ENCODE measurements around the gene TRIM56.
"Not testable (repeated sequence)": the region's sequence is repeated elsewhere in the genome, so short reads cannot be mapped to it uniquely, and the experiment has no call there.

Gene TRIM56

DNA sequence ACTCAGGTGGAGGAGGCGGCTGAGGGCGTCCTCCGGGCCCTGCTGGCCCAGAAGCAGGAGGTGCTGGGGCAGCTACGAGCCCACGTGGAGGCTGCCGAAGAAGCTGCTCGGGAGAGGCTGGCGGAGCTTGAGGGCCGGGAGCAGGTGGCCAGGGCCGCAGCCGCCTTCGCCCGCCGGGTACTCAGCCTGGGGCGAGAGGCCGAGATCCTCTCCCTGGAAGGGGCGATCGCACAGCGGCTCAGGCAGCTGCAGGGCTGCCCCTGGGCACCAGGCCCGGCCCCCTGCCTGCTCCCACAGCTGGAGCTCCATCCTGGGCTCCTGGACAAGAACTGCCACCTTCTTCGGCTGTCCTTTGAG, 2.8 kb downstream of the TRIM56 start:
- H3K4me3 ChIP-seq, result no peak overlapping the region
- no peak overlapping the region for H3K27ac ChIP-seq

DNA sequence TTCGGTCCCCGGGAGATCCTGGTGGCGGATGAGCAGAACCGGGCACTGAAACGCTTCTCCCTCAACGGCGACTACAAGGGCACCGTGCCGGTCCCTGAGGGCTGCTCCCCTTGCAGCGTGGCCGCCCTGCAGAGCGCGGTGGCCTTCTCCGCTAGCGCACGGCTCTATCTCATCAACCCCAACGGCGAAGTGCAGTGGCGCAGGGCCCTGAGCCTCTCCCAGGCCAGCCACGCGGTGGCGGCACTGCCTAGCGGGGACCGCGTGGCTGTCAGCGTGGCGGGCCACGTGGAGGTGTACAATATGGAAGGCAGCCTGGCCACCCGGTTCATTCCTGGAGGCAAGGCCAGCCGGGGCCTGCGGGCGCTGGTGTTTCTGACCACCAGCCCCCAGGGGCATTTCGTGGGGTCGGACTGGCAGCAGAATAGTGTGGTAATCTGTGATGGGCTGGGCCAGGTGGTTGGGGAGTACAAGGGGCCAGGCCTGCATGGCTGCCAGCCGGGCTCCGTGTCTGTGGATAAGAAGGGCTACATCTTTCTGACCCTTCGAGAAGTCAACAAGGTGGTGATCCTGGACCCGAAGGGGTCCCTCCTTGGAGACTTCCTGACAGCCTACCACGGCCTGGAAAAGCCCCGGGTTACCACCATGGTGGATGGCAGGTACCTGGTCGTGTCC, 3.7 kb downstream of the TRIM56 start:
- Histone ChIP-seq H3K4me3 (no peak overlapping the region), H3K27ac (no peak overlapping the region)

DNA sequence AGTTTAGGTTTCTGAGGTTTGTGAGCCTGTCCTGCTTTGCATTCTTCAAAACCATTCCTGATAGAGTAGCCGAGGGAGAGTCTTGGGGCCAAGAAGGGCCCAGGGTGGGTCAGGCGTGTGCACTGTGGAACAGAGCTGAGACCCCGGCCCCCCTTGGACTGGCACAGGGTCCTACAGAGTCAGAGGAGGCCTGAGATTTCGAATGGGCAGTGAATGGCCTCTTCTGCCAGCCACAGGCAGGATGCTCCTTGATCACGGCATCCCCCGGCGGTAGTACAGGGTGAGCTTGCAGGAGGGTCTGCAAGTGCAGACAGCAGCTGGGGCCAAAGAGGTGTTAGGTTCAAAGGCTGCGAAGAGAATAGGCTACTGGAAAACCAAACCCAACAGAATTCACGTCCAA, 4.6 kb downstream of the TRIM56 start:
- H3K4me3 ChIP-seq, result no peak overlapping the region
- H3K27ac ChIP-seq, result no peak overlapping the region

DNA sequence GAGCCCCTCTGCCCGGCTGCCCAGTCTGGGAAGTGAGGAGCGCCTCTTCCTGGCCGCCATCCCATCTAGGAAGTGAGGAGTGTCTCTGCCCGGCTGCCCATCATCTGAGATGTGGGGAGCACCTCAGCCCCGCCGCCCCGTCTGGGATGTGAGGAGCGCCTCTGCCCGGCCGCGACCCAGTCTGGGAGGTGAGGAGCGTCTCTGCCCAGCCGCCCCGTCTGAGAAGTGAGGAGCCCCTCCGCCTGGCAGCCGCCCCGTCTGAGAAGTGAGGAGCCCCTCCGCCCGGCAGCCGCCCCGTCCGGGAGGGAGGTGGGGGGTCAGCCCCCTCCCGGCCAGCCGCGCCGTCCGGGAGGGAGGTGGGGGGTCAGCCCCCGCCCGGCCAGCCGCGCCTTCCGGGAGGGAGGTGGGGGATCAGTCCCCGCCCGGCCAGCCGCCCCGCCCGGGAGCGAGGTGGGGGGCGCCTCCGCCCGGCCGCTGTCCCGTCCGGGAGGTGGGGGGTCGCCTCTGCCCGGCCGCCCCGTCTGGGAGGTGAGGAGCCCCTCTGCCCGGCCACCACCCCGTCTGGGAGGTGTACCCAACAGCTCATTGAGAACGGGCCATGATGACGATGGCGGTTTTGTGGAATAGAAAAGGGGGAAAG, 7.1 kb downstream of the TRIM56 start:
- H3K27ac ChIP-seq, H3K4me3 ChIP-seq: not testable (repeated sequence)

DNA sequence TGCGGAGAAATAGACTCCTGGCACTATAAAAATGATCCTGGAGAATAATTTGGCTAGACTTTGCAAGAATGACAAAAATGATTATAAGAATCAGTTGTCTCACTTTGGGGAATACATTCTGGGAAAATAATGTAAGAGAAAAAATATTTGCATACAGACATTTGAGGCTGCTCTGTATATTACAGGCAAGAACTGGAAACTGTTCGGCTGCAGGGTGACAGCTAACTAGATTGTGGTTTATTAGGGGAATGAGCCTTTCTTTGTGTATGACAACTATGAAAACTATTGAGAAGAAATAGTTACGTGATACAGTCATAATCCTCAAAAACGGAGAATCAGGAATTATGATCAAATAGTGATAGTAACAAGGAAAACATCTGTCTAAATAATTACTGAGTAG, 8.6 kb downstream of the TRIM56 start:
- Histone ChIP-seq H3K4me3 (no peak overlapping the region), H3K27ac (peak overlapping the region in 2 of 21 experiments; percentile 7 to 53)

DNA sequence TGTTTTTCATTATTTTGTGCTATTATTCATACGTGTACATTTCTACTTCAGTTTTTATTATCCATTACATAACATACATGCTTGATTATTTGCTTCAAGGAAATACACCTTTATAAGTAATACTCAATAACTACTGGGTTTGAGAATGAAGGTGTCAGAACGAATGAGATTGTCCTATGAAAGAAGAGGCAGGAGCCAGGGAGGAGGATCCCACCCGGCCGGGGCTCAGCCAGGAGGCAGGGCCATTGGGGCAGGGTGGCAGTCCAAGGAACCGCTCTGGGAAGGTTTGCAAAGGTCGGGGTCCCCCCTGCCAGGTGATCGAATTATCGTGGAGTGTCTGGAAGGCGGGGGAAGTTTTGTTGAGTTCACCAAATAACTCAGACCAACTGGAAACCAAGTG, 9.1 kb downstream of the TRIM56 start:
- Histone ChIP-seq H3K27ac (peak overlapping the region in 3 of 21 experiments; percentile 7 to 64 (median 53)), H3K4me3 (no peak overlapping the region)

DNA sequence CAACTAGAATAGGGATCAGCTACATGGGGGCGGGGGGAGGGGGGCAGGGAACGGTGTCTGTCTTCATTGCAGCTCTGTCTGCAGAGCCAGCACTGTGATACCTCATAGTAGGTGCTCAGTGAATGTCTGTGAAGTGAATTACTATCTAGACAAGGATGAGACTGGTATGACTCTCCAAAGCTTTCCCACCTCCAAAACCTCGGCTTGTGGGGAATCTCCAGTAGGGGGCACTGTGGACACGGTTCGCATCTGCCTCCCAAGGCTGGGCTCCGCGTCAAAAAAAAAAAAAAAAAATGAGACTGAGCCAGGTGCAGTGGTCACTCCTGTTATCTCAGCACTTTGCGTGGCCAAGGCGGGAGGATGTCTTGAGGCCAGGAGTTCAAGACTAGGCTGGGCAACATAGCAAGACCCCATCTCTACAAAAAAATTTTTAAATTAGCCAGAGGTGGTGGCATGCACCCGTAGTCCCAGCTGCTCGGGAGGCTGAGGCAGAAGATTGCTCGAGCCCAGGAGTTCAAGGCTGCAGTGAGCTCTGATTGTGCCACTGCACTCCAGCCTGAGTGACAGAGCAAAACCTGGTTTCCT, 9.6 kb downstream of the TRIM56 start:
- Histone ChIP-seq H3K4me3 (no peak overlapping the region), H3K27ac (peak overlapping the region in 3 of 21 experiments; percentile 7 to 64 (median 53))

DNA sequence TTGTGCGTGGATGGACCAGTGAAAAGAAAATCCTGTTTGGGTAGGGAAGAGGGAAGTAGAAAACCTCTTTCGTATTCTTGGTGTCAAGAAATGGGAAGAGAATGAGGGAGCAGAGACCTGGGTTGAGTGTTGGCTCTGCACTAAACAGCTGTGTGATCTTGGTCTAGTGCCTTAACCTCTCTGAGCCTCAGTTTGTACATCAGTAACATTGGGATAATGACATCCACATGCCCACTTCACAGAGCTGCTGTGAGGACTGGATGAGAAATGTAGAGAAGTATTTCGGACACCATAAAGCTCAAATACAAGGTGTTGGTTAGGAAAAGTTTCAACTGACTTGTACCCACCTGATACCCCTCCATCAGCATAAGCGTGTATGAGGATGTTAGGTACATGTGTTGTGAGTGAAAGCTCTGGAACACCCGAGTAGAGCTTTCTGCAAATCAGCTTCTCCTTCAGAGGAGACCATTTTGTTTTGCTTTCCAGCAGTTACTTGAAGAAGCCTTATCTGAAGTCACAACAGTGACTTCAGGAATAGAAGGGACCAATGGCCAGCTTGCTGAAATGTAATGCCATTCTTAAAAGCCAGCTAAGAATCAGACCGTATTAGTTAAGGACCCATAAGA, 11.2 kb downstream of the TRIM56 start:
- Histone ChIP-seq H3K4me3 (no peak overlapping the region), H3K27ac (no peak overlapping the region)

DNA sequence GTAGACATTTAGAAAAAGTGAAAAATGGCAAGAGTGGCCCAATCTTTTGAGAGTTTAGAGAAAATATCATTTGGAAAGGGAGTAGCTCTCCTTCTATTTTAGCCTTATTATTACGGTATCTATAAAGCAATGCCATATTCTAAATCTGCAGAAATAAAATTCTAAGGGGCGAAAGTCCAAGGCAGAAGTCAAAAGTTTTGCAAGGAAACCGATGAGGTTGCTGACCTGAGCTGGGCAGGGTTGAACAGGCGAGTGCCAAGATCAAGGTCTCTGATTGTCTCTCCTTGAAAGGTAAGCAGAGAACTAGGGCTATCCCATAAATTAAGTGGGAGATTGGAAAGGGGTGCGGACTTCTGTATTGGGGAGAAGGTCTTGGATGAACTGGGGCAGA, 11.7 kb downstream of the TRIM56 start:
- no peak overlapping the region for H3K27ac ChIP-seq
- H3K4me3 ChIP-seq, result no peak overlapping the region

DNA sequence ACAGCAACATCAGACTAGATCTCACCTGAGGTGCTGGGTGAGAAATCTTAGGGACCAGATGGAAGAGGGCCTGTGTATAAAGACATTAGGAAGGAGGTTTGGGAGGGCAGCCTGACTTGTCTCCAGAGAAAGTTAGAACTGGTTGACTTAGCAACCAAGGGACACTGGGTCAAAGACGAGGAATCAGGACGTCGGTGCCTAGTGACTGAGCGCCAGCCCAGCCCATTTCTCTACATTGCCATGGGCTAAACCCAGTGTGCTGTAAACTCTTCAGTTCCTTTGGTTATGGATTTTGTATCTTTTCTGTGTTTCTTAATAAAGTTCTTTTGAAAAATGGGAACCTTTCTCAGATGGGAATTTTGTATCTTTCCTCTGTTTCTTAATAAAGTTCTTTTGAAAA, 12.3 kb downstream of the TRIM56 start:
- Histone ChIP-seq H3K4me3 (no peak overlapping the region), H3K27ac (no peak overlapping the region)

DNA sequence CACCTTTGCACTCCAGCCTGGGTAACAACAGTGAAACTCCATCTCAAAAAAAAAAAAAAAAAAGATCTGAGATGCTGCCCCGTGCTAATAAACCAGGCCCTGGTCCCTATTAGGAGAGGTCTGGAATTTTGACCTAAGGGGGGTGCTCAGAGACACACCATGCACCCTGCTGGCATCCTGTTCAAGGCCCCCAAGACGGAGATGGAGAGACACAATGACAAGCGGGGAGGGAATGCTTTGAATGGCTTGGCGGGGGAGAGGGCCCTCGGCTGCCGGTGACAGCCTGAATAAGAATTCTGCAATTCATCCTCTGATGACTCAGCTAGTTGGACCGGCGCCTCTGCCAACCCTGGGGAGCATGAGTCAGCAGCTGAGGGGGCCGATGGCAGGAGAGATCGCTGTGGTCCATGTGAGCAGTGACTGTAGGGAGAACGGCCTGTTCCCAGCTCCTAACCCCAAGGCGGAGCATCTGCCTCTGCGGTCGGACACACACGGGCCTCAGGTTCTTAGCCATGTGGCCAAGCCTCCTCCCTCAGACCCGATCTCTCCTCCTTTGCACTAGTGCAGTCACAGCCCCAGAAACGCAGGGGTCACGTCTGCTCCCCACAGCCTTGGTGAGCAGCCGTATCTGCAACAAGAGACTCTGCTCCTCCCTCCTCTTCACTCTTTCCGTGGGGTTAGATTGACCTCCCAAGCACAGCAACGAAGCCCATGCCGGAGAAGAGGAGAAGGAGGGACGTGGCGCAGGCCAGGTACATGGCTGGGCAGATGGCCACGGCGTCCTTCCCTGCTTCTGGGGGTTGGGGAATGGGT, 14.9 kb downstream of the TRIM56 start:
- peak overlapping the region in 14 of 21 experiments; percentile 3 to 84 (median 54) for H3K27ac ChIP-seq
- H3K4me3 ChIP-seq, result no peak overlapping the region

DNA sequence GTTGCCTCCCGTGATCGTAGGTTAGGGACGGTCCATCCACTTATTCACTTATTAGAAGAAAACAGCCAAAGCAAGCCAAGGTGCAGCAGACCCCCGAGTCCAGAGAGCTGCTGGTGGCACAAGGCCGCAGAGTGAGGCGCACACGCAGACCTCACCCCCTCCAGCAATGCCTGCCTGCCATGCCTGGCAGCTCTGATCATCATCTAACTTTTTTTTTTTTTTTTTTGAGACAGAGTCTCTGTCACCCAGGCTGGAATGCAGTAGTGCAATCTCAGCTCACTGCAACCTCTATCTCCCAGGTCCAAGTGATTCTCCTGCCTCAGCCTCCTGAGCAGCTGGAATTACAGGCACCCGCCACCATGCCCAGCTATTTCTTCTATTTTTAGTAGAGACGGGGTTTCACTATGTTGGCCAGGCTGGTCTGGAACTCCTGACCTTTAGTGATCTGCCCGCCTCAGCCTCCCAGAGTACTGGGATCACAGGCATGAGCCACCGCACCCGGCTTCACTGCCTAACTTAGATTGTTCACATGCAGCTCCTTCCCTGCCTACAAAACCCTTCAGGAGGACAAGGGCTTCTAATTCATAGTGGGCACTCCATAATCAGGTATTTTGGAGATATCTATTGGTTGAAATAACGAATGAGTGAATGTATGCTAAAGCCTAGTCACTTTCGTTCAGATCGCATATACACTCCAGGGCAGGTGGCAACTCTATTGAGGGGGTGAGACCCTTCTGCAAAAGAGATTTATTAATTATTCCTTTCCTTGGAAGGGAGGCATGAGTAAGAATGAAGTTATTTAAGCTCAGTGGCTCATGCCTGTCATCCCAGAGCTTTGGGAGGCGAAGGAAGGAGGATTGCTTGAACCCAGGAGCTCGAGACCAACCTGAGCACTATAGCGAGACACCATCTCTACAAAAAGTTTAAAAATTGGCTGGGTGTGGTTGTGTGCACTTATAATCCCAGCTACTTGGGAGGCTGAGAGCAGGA, 15.9 kb downstream of the TRIM56 start:
- Histone ChIP-seq H3K27ac (peak overlapping the region in 10 of 21 experiments; percentile 15 to 84 (median 60)), H3K4me3 (no peak overlapping the region)

DNA sequence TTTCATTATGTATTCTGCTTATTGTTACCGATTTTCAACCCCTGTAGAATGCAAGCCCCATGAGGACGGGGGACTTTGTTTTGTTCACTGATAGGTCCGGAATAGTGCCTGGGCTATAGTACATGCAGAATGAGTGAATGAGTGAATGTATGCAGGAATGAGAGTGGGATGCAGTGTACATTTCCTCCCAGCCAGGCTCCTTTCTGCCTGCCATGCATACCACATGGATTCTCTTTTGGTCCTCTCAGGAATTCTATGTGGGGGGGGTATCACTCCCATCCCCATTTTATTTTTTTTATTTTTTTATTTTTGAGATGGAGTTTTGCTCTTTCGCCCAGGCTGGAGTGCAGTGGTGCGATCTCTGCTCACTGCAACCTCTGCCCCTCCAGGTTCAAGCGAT, 16.7 kb downstream of the TRIM56 start:
- no peak overlapping the region for H3K4me3 ChIP-seq
- no peak overlapping the region for H3K27ac ChIP-seq

DNA sequence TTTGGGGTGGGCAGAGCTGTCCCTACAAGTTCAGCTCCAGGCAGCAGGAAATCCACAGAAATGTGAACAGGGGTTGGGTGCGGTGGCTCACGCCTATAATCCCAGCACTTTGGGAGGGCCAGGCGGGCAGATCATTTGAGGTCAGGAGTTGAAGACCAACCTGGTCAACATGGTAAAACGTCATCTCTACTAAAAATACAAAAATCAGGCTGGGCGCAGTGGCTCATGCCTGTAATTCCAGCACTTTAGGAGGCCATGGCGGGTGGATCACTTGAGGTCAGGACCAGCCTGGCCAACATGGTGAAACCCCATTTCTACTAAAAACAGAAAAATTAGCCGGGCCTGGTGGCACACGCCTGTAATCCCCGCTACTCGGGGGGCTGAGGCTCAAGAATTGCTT, 18.4 kb downstream of the TRIM56 start:
- H3K27ac ChIP-seq, H3K4me3 ChIP-seq: not testable (repeated sequence)

DNA sequence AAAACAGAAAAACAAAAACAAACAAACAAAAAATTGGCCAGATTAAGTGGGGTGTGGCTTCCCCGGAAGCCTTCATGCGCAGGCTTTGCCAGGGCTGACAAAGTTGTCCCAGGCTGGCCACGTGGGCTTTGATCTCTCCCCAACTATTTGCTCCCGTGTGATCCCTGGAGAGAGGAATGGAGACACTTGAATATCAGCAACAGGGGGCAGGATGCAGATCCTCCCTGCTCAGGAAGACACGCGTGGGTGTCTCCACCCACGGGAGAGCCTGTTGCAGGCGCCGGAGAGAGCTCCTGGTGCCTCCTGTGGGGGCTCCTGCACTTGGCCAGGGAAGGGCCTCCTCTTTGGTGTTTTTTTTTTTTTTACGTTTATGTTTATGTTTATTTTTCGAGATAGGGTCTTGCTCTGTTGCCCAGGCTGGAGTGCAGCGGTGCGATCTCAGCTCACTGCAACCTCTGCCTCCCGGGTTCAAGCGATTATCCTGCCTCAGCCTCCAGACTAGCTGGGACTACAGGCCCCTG, 19.0 kb downstream of the TRIM56 start:
- no peak overlapping the region for H3K4me3 ChIP-seq
- no peak overlapping the region for H3K27ac ChIP-seq

DNA sequence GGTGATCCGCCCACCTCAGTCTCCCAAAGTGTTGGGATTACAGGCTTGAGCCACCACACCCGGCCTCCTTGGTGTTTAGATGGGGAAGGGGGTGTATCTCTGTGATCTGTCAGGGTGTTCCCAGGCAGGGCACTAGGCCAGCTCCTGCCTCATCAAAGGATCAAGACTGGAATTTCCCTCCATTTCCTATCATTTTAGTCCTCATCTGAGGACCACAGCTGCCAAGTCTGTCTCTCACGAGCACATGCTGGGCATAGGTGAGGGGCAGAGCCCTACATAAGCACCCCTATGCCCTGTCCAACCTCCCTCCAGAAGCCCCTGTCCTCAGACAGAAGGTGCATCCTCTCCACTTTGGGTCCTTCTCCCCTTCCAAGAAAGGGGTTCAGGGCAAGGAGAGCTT, 19.5 kb downstream of the TRIM56 start:
- Histone ChIP-seq H3K4me3 (no peak overlapping the region), H3K27ac (peak overlapping the region in 2 of 21 experiments; percentile 10 to 16)

DNA sequence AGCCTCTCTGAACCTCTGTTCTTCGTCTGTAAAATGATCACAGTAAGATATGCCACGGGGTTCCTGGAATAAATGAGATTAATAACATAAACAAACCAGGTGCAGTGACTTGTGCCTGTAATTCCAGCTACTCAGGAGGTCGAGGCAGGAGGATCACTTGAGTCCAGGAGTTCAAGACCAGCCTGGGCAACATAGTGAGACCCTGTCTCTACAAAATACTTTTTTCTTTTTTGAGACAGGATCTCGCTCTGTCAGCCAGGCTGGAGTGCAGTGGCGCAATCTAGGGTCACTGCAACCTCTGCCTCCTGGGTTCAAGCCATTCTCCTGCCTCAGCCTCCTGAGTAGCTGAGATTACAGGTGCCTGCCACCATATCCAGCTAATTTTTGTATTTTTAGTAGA, 20.0 kb downstream of the TRIM56 start:
- not testable (repeated sequence) for H3K4me3 ChIP-seq
- peak overlapping the region in 1 of 21 experiments; percentile 16 for H3K27ac ChIP-seq

DNA sequence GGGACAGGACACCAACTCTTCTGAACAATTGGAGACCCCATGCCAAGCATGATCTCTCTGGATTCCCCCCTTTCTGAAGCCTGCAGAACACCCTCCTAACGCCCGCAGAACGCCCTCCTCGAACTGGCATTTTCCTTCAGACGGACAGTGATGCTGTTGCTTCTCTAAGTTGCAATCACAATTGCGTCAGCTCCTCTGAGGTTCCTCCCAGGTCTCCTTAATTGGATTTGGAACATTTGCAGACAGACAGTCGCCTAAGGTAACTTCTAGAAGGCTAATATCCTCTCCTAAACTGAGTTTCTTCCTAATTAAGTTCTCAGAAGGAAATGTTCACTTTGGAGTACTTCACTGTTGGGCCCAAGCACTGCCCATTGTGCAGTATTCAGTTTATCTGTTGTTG, 21.1 kb downstream of the TRIM56 start:
- Histone ChIP-seq H3K4me3 (no peak overlapping the region), H3K27ac (no peak overlapping the region)
